SKM-1 treated with dmso at 0.1 percent for 144 hours (cell line): Measurements from ENCODE around the gene MLX.

ENCODE experiments used
- DNase-seq: peaks from one replicate; lab custom pipeline; 2025; ENCODE audit not compliant: unreplicated experiment; lab: John Stamatoyannopoulos, UW

Gene MLX

DNA sequence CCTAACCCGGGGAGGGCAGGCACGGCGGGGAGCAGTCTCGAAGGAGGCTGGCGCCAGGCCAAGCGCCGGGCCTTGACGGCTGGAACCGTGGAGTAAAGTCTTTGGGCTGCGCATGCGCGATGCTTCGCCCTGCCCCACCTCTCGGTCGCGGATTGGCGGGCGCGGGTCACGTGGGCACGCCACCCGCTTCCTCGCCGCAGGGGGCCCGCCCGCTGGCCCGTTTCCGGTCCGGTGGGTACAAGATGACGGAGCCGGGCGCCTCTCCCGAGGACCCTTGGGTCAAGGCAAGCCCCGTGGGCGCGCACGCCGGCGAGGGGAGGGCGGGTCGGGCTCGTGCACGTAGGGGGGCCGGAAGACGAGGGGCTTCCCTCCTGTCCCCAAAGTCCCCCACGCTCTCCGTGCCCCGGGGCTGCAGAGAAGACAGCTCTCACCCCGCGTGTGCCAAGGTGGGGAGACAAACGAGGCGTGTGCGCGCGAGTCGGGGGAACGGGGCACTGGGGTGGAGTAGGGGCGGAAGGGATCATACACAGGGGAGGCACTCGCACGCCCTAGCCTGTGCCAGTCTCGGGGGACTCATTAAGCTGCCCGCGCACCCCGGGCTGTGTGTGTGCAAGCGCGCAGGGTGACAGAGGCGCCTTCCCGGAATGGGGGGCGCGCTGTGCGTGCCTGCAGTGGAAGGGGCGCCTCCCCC lies at the start of gene MLX:
Gene MLX, plus strand, starts transcription at position 218 of the 691 bp plus-strand sequence. Its CDS starts 25 bp downstream, at position 243.
- peak; percentile 88 for DNase-seq

DNA sequence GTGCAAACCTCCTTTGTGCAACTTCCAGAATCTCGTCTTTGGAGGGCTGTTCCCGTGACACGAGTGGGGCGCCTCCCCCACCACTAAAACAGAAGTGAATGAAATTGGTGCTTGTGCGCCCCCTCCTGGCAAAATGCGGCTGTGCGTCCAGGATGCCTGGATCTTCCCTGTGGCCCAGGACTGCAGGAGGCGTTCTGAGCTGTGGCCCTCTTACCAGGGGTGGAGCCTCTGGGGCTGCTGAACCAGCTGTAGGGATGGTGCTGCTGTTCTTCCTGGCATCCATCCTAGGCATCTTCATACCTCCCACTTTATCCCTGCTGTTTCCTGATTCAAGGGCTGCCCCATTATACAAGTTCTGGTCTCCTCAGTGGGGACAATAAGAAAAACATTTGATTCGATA lies 49.4 kb upstream of the MLX start:
- DNase-seq, result peak; percentile 53

DNA sequence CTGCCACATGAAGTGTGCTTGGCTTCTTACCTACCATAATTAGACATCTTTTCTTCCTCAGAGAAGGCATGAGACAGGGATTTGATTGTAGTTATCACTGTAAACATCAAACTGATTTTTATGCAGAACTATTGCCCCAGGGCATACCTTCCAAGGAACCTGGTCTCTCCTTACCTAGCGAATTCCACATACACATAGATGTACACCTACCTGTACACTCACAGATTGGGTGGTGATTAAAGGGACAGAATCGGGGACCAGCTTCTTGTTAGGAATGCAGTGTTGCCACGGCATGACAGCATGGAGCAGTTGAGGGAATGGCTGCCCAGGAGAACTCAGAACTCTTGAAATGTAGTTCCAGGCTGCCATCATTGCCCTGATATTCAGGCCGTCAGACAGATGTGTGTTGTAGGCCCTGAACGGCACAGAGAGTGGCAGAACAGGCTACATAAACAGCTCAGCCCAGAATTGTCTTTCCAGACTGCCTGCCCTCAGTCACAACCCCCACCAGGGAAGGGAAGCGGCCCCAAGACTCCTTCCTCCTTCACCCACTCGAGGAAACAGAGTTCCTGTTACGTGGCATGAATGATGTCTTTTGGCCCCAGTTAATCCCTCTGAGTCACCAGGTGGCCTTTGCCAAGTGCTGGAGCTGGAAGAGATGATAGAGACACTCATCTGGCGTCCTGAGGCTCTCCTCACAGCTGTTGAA lies 48.7 kb upstream of the MLX start:
- DNase-seq, result peak; percentile 33

DNA sequence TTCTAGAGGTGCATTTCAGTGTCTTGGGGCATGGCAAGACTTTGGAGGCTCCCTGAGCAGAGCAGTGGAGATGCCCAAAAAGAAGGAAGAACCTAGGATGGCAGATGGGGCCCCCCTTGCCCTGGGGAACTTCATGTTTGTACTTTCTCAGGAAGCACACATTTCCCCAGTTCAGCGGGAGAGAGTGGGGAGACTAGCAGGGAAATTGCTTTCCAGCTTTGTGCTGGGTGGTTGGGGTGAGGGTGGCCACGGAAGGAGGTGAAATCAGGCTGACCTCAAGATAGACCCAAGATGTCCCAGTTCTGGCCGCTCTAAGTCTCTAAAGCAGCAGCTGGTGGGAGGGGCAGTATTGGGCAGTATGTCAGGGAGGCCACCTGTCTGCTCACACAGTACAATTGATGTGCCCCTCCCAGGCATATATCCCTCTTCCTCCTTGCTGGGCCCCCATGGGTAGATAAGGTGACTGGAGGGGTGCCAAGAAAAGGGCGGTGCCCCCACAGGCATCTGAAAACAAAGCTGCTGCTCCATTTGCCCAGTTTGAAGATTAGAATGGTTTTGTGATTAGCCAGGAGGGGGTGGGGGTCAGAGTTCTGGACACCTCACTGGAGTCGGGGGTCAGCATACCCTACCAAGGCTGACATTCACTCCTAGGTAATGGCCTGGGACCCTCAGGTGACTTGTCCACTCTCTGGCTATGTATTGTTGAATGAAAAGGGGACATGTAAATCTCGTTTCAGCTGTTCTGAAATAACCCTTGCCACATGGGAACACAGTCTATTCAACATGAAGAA lies 48.0 kb upstream of the MLX start:
- DNase-seq, result no peak

- peak; percentile 16 for DNase-seq
Measured at GRCh38 chr17:42519546-42520491, 47.1 kb upstream of the MLX start.

DNA sequence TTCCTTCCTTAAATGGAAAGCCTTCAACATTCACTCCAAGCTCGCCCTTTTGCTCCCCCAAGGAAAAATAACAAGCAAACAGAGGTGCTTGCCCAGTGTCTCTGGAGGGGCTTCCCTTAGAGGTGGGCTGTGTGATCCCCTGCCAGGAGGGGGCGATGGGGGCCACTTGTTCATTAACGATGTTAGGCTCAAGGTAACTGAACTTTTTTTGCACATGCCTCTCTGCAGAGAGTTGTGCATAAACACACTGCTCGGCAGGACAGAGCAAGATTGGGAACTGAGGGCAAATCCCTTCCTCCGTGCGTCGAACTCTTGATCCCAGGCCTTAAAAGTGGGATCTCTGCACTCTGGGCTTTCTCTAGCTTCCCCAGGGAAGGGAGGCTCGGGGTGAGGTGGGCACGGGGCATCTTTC lies 46.4 kb upstream of the MLX start:
- DNase-seq, result no peak

DNA sequence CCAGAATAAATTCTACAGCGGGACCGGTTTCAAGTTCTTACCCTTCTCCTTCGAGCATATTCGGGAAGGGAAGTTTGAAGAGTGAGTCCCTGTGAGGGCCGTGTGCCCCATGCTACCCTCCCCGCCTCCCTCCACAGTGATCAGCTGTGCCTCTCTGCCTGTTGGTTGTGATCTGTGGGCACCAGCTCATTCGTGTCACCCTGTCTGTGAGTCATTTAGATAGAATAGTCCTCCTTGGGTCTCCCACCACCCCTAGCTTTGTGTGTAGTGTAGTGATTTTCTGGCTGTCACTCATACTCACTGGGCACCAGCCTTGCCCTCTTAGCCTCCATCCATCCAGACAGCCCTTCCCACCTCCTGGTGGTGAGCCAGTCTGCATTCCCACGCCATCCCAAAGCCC lies 45.9 kb upstream of the MLX start:
- no peak for DNase-seq

DNA sequence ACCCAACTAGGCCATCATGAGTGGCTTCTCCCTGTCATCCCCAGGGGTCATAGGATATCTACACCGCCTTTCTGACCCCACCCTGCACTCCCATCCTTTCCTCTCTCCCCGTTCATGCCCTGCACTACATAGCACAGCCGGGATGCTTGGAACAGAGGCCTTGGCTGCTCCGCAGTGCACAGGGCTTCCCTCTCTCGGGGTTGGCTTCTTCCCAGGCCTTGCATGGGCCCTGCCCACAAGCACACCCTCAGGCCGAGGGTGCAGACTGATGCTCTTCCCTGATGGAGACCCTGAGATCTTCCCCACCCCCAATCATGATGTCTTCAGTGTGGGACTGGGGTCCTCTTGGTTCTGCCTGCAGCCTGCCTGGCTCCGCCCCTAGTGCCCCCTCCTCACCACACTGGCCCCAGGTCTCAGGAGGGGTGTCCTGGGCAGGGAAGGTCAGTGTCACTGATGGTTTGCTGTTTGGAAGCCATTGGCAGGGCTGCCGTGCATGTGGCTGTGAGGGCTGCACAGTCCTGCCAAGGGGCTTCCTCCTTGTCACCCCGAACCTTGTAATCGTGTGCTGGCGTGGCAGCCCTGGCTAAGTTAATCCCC lies 45.1 kb upstream of the MLX start:
- DNase-seq, result no peak

- DNase-seq, result no peak
Measured at GRCh38 chr17:42522263-42522790, 44.6 kb upstream of the MLX start.

GRCh38 chr17:42522798-42523278 lies 44.1 kb upstream of the MLX start:
- no peak for DNase-seq

- DNase-seq, result no peak
Measured at GRCh38 chr17:42525221-42525620, 41.7 kb upstream of the MLX start.

- no peak for DNase-seq
Measured at GRCh38 chr17:42526031-42526444, 40.9 kb upstream of the MLX start.

- DNase-seq, result no peak
Measured at GRCh38 chr17:42527932-42528331, 39.0 kb upstream of the MLX start.

GRCh38 chr17:42529061-42529460 lies 37.8 kb upstream of the MLX start:
- DNase-seq, result no peak

DNA sequence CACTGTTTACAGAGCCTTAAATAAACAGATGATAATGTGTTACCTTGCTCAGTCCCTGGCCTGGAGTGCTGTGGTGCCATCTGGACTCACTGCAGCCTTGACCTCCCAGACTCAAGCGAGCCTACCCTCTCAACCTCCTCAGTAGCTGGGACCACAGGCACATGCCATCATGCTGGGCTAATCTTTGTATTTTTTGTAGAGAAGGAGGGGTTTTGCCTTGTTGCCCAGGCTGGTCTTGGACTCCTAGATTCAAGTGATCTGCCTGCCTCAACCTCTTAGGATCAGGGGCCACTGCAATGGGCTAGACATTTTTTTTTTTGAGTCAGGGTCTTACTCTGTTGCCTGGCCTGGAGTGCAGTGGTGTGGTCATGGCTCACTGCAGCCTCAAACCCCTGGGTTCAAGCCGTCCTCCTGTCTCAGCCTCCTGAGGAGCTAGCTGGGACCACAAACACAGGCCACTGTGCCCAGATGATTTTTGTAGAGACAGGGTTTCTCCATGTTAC lies 35.9 kb upstream of the MLX start:
- no peak for DNase-seq

DNA sequence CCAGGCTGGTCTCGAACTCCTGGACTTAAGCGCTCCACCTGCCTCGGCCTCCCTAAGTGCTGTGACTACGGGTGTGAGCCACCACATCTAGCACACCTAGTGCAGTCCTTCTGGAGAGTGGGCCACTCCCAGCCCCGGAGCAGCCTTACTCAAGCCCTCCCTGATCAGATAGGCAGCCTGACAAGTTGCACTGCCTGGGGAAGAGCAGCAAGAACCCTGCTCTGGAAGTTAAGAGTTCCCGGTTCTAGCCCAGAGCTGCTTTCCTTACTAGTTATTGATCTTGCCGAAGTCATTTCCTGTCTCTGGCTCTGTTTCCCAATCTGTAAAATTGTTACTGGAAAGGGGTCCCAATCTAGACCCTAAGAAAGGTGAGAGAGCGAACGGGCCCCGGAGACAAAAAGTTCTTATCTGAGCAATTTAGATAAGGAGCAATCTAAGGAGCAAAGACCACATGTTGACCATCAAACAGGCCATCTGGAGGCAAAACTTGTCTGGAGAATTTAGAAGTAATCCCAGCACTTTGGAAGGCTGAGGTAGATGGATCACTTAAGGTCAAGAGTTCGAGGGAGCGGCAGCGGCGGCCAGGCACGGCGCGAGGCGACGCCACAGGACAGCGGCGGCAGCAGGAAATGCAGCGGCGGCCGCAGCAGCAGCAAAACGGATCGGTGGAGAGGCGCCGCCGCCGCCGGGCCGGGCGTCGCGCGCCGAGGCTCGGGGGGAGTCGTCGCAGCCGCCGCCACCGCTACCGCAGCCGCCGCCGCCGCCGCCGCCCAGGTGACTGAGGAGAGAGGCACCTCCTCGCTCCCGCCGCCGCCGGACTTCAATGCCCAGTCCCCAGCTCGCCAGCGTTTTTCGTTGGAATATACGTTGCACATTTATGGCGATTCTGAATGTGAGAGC lies 35.2 kb upstream of the MLX start:
- DNase-seq, result peak; percentile 51

DNA sequence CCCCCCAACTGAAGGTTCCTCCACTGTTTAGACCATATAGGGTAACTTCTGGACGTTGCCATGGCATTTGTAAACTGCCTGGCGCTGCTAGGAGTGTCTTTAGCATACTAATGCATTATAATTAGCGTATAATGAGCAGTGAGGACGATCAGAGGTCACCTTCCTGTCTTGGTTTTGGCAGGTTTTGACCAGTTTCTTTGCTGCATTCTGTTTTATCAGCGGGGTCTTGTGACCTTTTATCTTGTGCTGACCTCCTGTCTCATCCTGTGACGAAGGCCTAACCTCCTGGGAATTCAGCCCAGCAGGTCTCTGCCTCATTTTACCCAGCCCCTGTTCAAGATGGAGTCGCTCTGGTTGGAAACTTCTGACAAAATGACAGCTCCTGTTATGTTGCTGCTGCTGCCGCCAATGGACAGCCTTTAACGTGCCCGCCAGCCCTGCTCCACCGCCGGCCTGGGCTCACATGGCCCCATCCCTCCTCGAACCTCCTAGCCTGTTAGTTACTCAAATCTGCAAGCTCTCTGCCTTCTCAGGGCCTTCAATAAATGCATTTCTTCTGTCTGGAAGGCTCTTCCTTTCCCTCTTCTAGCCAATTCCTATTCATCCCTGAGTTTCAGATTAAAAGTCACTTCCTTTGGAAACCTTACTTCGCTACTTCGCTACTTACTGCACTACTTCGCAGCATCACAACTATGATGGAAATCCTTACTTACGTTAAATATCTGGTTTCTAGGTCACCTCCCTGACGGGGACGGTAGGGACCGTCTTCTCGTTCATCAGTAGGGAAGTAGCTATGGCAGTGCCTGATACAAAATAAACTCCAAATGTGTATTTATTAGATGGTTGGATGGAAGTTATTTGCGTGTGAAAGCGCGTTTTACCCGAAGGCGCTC lies 31.5 kb upstream of the MLX start:
- DNase-seq, result no peak

DNA sequence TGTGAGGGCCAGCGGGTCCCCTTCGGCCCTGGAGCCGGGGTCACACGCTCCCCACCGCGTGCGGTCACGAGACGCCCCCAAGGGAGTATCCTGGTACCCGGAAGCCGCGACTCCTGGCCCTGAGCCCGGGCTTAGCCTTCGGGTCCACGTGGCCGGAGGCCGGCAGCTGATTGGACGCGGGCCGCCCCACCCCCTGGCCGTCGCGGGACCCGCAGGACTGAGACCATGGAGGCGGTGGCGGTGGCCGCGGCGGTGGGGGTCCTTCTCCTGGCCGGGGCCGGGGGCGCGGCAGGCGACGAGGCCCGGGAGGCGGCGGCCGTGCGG lies 30.9 kb upstream of the MLX start, which contains the start of gene NAGLU:
Gene NAGLU, plus strand, starts transcription at position 194 of the 324 bp plus-strand sequence. Its CDS starts 32 bp downstream, at position 226.
- peak; percentile 83 for DNase-seq
